OCI-LY7 (cell line): ENCODE data around the gene IPO4.

Experiments used
- EZH2phosphoT487 ChIP-seq: fragments of 200-600 bp; sonication (generic); IDR thresholded peaks from 2 replicates; pipeline ENCODE4 v1.6.1; 2018; ENCODE audit warnings: low read depth, borderline replicate concordance, mild to moderate bottlenecking, mixed run types, antibody characterized with exemption, low read length, moderate library complexity, mixed read lengths
- TF ChIP-seq, protein P1 (sequence below): fragments of 200-600 bp; sonication (generic); conservative IDR thresholded peaks from 2 replicates; pipeline ENCODE4 v1.5.1; 2014; ENCODE audit warnings: mild to moderate bottlenecking, antibody characterized with exemption, low read length, moderate library complexity, mixed read lengths

DNA sequence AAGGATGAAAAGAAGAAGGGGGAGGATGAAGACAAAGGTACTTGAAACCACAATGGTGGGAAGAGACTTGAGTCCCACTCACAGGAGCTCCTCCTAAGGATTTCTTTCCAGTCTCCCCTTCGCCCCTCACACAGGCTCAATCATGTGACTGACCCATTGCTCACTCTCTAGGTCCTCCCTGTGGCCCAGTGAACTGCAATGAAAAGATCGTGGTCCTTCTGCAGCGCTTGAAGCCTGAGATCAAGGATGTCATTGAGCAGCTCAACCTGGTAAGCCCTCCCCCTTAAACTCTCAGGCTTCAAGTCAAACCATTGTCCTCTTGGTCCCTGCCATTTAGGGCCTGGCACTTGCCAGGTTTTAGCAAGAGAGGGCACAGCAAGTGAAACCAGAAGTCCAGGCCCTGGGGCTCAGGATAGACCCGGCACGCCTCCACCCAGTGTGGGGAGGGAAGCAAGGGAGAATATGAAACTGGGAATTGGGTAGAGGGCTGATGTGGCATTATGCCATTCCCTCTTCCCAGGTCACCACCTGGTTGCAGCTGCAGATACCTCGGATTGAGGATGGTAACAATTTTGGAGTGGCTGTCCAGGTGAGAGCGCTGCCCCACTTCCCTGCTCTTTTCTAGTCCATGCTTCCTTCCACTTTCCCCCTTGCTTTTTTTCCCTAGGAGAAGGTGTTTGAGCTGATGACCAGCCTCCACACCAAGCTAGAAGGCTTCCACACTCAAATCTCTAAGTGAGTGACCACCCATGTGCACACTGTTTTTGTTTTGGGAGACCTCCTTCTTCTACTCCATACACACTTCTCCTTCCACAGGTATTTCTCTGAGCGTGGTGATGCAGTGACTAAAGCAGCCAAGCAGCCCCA lies 50.9 kb downstream of the IPO4 start:
- TF ChIP-seq, protein P1, sequence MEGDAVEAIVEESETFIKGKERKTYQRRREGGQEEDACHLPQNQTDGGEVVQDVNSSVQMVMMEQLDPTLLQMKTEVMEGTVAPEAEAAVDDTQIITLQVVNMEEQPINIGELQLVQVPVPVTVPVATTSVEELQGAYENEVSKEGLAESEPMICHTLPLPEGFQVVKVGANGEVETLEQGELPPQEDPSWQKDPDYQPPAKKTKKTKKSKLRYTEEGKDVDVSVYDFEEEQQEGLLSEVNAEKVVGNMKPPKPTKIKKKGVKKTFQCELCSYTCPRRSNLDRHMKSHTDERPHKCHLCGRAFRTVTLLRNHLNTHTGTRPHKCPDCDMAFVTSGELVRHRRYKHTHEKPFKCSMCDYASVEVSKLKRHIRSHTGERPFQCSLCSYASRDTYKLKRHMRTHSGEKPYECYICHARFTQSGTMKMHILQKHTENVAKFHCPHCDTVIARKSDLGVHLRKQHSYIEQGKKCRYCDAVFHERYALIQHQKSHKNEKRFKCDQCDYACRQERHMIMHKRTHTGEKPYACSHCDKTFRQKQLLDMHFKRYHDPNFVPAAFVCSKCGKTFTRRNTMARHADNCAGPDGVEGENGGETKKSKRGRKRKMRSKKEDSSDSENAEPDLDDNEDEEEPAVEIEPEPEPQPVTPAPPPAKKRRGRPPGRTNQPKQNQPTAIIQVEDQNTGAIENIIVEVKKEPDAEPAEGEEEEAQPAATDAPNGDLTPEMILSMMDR, result no peak
- no peak for TF ChIP-seq EZH2phosphoT487
